ENCODE results near the gene SPTBN5.

DNA sequence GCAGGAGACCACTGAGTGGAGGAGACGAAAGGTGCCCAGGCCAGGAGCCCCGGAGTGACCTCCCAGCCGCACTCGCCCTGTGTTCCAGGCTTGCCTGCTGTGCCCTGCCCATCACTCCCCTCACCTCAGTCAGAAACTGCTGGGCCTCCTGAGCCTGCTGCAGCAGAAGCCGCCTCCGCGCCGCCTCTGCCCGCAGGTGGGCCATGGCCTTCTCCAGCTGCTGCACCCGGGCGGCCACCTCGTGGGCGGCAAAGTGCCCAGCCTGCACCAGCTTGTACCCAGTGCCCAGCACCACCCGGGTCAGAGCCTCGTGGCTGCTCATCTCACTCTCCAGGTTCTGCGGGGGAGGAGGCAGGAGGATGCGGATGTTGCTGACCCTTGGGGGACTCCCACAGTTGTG lies 37.6 kb downstream of the SPTBN5 start:
- TF ChIP-seq, protein P1, sequence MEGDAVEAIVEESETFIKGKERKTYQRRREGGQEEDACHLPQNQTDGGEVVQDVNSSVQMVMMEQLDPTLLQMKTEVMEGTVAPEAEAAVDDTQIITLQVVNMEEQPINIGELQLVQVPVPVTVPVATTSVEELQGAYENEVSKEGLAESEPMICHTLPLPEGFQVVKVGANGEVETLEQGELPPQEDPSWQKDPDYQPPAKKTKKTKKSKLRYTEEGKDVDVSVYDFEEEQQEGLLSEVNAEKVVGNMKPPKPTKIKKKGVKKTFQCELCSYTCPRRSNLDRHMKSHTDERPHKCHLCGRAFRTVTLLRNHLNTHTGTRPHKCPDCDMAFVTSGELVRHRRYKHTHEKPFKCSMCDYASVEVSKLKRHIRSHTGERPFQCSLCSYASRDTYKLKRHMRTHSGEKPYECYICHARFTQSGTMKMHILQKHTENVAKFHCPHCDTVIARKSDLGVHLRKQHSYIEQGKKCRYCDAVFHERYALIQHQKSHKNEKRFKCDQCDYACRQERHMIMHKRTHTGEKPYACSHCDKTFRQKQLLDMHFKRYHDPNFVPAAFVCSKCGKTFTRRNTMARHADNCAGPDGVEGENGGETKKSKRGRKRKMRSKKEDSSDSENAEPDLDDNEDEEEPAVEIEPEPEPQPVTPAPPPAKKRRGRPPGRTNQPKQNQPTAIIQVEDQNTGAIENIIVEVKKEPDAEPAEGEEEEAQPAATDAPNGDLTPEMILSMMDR (IDR thresholded peaks at IDR 0.05; ENCODE audit: low read depth, low read length): no peak
- TF ChIP-seq EZH2phosphoT487 (IDR thresholded peaks at IDR 0.05; ENCODE audit: low read depth): no peak
